Mucosa of stomach (tissue), 1 donor: Measurements from ENCODE around the gene NNAT.
"Not testable (repeated sequence)": the region's sequence is repeated elsewhere in the genome, so short reads cannot be mapped to it uniquely, and the experiment has no call there.

Experiments used
- H3K27me3 ChIP-seq: one replicate; pipeline ENCODE4 v1.7.0; 2013; ENCODE audit warnings: mild to moderate bottlenecking, low read length; ENCODE audit not compliant: control insufficient read depth, insufficient read depth
- H3K36me3 ChIP-seq: one replicate; pipeline ENCODE4 v1.7.0; 2013; ENCODE audit warnings: low read length; ENCODE audit not compliant: control insufficient read depth, insufficient read depth
- H3K4me1 ChIP-seq: one replicate; pipeline ENCODE4 v1.7.0; 2013; ENCODE audit warnings: mild to moderate bottlenecking, low read length; ENCODE audit not compliant: control insufficient read depth, insufficient read depth
- H3K4me3 ChIP-seq: one replicate; pipeline ENCODE4 v1.7.0; 2013; ENCODE audit warnings: low read length
- H3K9ac ChIP-seq: one replicate; pipeline ENCODE4 v1.7.0; 2013; ENCODE audit warnings: mild to moderate bottlenecking, low read length, moderate library complexity
- H3K9me3 ChIP-seq: one replicate; pipeline ENCODE4 v1.7.0; 2013; ENCODE audit warnings: mild to moderate bottlenecking, low read length, moderate library complexity; ENCODE audit not compliant: control insufficient read depth
- donor health status: Pancreatic carcinoma.

Gene NNAT

GRCh38 chr20:37540838-37541237 is 19.8 kb downstream of the NNAT start:
- not testable (repeated sequence) for H3K4me3 ChIP-seq, H3K9ac ChIP-seq, H3K36me3 ChIP-seq, H3K4me1 ChIP-seq, H3K27me3 ChIP-seq, H3K9me3 ChIP-seq

- no peak overlapping the region for H3K4me3 ChIP-seq
- no peak overlapping the region for H3K9ac ChIP-seq
- no peaks in the 10 kb centered on the region for H3K27me3 ChIP-seq
- no peaks in the 10 kb centered on the region for H3K36me3 ChIP-seq
- no peaks in the 10 kb centered on the region for H3K4me1 ChIP-seq
- H3K9me3 ChIP-seq: no peaks in the 10 kb centered on the region
These were observed 20.3 kb downstream of the NNAT start for GRCh38 chr20:37541326-37541725.

DNA sequence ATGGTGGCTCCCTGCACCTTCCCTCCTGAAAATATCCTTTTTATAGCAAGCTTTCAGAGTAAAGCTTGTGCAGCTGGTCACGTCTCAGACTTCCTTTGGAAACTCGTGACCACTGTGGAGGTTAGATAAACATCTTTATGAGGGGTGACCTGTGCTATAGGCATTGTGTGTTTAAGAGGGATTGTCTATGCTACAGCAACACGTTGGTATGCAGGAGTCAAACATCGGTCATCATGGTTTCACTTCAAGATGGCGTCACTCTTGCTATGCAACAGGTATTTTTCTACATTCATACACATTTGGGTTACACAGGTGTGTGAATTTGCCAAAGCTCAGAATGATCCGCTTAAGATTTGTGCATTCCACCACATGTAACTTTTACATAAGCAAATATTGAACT is 21.2 kb downstream of the NNAT start:
- Histone ChIP-seq H3K4me3 (no peak overlapping the region), H3K9me3 (no peaks in the 10 kb centered on the region), H3K27me3 (no peaks in the 10 kb centered on the region), H3K36me3 (no peaks in the 10 kb centered on the region), H3K4me1 (no peaks in the 10 kb centered on the region), H3K9ac (no peak overlapping the region)

- Histone ChIP-seq H3K4me3 (no peak overlapping the region), H3K27me3 (no peaks in the 10 kb centered on the region), H3K36me3 (no peaks in the 10 kb centered on the region), H3K4me1 (no peaks in the 10 kb centered on the region), H3K9me3 (no peaks in the 10 kb centered on the region), H3K9ac (no peak overlapping the region)
These were observed 22.8 kb downstream of the NNAT start for GRCh38 chr20:37543828-37544227.

DNA sequence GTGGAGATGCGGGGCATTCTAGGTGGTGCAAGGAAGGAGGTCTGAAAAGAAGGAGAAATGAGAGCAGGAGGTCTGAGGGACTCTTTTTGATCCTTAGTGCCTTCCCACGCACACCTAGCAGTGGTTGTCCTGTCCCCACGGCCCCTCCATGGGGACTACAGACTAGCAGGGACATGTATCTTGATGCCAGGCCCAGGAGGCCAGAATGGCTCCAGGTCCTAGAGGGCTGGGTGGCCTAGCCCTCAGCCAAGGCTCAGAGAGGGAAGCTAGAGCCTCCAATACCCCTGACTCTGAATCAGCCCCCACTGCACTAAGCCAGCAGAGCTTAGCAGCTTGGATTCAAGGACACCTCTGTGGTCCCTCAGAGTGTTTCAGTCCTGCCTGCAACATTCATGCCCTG is 23.3 kb downstream of the NNAT start:
- H3K9me3 ChIP-seq: no peaks in the 10 kb centered on the region
- no peak overlapping the region for H3K9ac ChIP-seq
- no peaks in the 10 kb centered on the region for H3K36me3 ChIP-seq
- H3K27me3 ChIP-seq: no peaks in the 10 kb centered on the region
- H3K4me1 ChIP-seq: no peaks in the 10 kb centered on the region
- no peak overlapping the region for H3K4me3 ChIP-seq

- H3K36me3 ChIP-seq: no peaks in the 10 kb centered on the region
- H3K4me1 ChIP-seq: no peaks in the 10 kb centered on the region
- H3K4me3 ChIP-seq: no peak overlapping the region
- no peaks in the 10 kb centered on the region for H3K27me3 ChIP-seq
- no peak overlapping the region for H3K9ac ChIP-seq
- H3K9me3 ChIP-seq: no peaks in the 10 kb centered on the region
These were observed 24.5 kb downstream of the NNAT start for GRCh38 chr20:37545516-37545915.

DNA sequence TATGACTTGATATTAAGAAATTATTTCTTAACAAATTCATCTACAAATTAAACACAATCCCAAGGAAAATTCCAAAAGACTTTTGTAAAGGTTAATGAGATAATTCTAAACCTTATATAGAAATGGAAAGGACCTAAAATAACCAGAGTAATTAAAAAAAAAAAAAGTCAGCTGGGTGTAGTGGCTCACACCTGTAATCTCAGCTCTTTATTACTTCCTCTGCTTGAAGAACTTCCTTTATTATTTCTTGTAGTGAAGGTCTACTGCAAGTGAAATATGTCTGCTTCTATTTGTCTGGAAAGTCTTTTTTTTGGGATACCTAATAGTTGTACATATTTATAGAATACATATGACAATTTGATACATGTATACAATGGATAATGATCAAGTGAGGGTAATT is 26.9 kb downstream of the NNAT start:
- no peaks in the 10 kb centered on the region for H3K27me3 ChIP-seq
- no peaks in the 10 kb centered on the region for H3K36me3 ChIP-seq
- no peaks in the 10 kb centered on the region for H3K4me1 ChIP-seq
- no peaks in the 10 kb centered on the region for H3K9me3 ChIP-seq
- H3K4me3 ChIP-seq: no peak overlapping the region
- no peak overlapping the region for H3K9ac ChIP-seq

DNA sequence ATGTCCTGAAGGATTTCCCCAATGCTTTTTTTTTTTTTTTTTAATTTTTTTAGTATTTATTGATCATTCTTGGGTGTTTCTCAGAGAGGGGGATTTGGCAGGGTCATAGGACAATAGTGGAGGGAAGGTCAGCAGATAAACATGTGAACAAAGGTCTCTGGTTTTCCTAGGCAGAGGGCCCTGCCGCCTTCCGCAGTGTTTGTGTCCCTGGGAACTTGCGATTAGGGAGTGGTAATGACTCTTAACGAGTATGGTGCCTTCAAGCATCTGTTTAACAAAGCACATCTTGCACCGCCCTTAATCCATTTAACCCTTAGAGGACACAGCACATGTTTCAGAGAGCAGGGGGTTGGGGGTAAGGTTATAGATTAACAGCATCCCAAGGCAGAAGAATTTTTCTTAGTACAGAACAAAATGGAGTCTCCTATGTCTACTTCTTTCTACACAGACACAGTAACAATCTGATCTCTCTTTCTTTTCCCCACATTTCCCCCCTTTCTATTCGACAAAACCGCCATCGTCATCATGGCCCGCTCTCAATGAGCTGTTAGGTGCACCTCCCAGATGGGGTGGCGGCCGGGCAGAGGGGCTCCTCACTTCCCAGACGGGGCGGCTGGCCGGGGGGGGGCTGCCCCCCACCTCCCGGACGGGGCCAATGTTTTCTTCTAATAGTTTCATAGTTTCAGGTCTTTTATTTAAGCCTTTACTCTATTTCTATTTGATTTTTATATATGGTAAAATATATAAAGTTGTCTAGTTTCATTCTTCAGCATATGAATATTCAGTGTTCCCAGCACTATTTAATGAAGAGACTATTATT is 29.3 kb downstream of the NNAT start:
- H3K4me3 ChIP-seq, H3K4me1 ChIP-seq, H3K27me3 ChIP-seq, H3K9ac ChIP-seq, H3K36me3 ChIP-seq, H3K9me3 ChIP-seq: not testable (repeated sequence)

GRCh38 chr20:37551660-37552059 is 30.6 kb downstream of the NNAT start:
- not testable (repeated sequence) for H3K4me3 ChIP-seq, H3K9me3 ChIP-seq, H3K27me3 ChIP-seq, H3K36me3 ChIP-seq, H3K4me1 ChIP-seq, H3K9ac ChIP-seq

DNA sequence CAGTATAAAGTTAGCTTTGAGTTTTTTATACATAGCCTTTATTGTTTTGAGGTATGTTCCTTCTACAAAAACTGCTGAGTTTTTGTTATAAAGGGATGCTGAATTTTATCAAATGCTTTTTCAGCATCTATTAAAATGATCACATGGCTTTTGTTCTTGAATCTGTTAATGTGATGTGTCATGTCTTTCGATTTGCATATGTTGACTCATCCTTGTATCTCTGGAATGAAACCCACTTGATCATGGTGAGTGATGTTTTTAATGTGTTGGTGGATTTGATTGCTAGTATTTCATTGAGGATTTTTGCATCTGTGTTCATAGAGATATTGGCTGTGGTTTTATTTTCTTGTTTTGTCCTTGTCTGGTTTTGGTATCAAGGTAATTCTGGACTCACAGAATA is 31.4 kb downstream of the NNAT start:
- Histone ChIP-seq H3K4me3 (no peak overlapping the region), H3K27me3 (peaks cover 5% of the 10 kb centered on the region), H3K36me3 (no peaks in the 10 kb centered on the region), H3K9ac (no peak overlapping the region), H3K9me3 (no peaks in the 10 kb centered on the region), H3K4me1 (no peaks in the 10 kb centered on the region)

- not testable (repeated sequence) for H3K9me3 ChIP-seq, H3K27me3 ChIP-seq, H3K36me3 ChIP-seq, H3K4me3 ChIP-seq, H3K9ac ChIP-seq, H3K4me1 ChIP-seq
These were observed 33.8 kb downstream of the NNAT start for GRCh38 chr20:37554721-37555298.

GRCh38 chr20:37556538-37556937 is 35.5 kb downstream of the NNAT start:
- H3K4me3 ChIP-seq: no peak overlapping the region

More at GRCh38 chr20:37556538-37556937, 35.5 kb downstream of the NNAT start:
- Histone ChIP-seq H3K27me3 (peaks cover 6% of the 10 kb centered on the region), H3K9me3 (no peaks in the 10 kb centered on the region), H3K9ac (no peak overlapping the region), H3K36me3 (no peaks in the 10 kb centered on the region), H3K4me1 (no peaks in the 10 kb centered on the region)
